RWPE2 (cell line): Measurements from ENCODE around the gene TEX44.

Source experiments
- ATAC-seq: fragments of 200-7000 bp; cut with Tn5 transposase; 3 replicates; pipeline ENCODE4 v1.9.1; 2021; ENCODE audit warnings: low read depth
- DNase-seq: peaks from one replicate; pipeline ENCODE4 v3.0.0-alpha.2; 2020; ENCODE audit warnings: low spot score
- H3K27ac ChIP-seq: fragments of 450-650 bp; 2 replicates; pipeline ENCODE4 v1.5.1; 2017; ENCODE audit warnings: mild to moderate bottlenecking; ENCODE audit not compliant: poor library complexity, severe bottlenecking
- H3K27me3 ChIP-seq: fragments of 250-450 bp; sonication (Bioruptor Pico); 2 replicates; pipeline ENCODE4 v1.5.1; 2021; ENCODE audit warnings: mild to moderate bottlenecking, moderate library complexity; ENCODE audit not compliant: insufficient read depth, poor library complexity, severe bottlenecking
- H3K36me3 ChIP-seq: fragments of 250-450 bp; sonication (Bioruptor Pico); 2 replicates; pipeline ENCODE4 v1.5.1; 2020; ENCODE audit warnings: low read depth, mild to moderate bottlenecking, moderate library complexity
- H3K4me1 ChIP-seq: fragments of 250-450 bp; sonication (Bioruptor Pico); 2 replicates; pipeline ENCODE4 v1.5.1; 2021; ENCODE audit warnings: mild to moderate bottlenecking, moderate library complexity; ENCODE audit not compliant: insufficient read depth, poor library complexity, severe bottlenecking
- H3K4me3 ChIP-seq: fragments of 250-450 bp; sonication (Bioruptor Pico); 2 replicates; pipeline ENCODE4 v1.5.1; 2021; ENCODE audit warnings: mild to moderate bottlenecking, moderate library complexity; ENCODE audit not compliant: severe bottlenecking
- H3K9me3 ChIP-seq: fragments of 250-450 bp; sonication (Bioruptor Pico); 2 replicates; pipeline ENCODE4 v1.5.1; 2021; ENCODE audit warnings: mild to moderate bottlenecking, moderate library complexity; ENCODE audit not compliant: severe bottlenecking
- CTCF ChIP-seq: fragments of 450-650 bp; IDR thresholded peaks from one replicate; pipeline ENCODE4 v1.5.1; 2017; ENCODE audit warnings: mild to moderate bottlenecking, moderate library complexity; ENCODE audit not compliant: poor library complexity, severe bottlenecking

The TEX44 gene

GRCh38 chr2:231640641-231641111, 48.0 kb downstream of the TEX44 start:
- no peak for ATAC-seq
- no peaks in the 10 kb centered on the region for H3K36me3 ChIP-seq
- no peaks in the 10 kb centered on the region for H3K9me3 ChIP-seq
- no peak for DNase-seq
- TF ChIP-seq CTCF, result no peak
- no peak overlapping the region for H3K4me3 ChIP-seq
- no peak overlapping the region for H3K27ac ChIP-seq
- H3K27me3 ChIP-seq, result no peaks in the 10 kb centered on the region
- H3K4me1 ChIP-seq, result peaks cover 14% of the 10 kb centered on the region

GRCh38 chr2:231642631-231643494, 50.2 kb downstream of the TEX44 start:
- Histone ChIP-seq H3K27ac (peak overlapping the region; percentile 76), H3K4me1 (peaks cover 14% of the 10 kb centered on the region), H3K9me3 (no peaks in the 10 kb centered on the region), H3K36me3 (no peaks in the 10 kb centered on the region), H3K4me3 (no peak overlapping the region), H3K27me3 (no peaks in the 10 kb centered on the region)
- peak; percentile 98 for ATAC-seq
- TF ChIP-seq CTCF, result no peak
- peak; percentile 95 for DNase-seq

GRCh38 chr2:231643495-231643888, 50.8 kb downstream of the TEX44 start:
- no peak overlapping the region for H3K4me3 ChIP-seq
- DNase-seq (no peak), ATAC-seq (no peak)
- no peaks in the 10 kb centered on the region for H3K36me3 ChIP-seq
- H3K4me1 ChIP-seq, result peaks cover 14% of the 10 kb centered on the region
- TF ChIP-seq CTCF, result no peak
- H3K9me3 ChIP-seq, result no peaks in the 10 kb centered on the region
- no peaks in the 10 kb centered on the region for H3K27me3 ChIP-seq
- H3K27ac ChIP-seq, result peak overlapping the region; percentile 76
